Neuronal stem cell (in vitro differentiated cells): ENCODE data around the gene IL1RN. TPM values are rescaled to one million over a fixed set of nuclear protein-coding genes. Genes with fewer than 3 reads are reported as not detected.

Experiments
- DNase-seq: peaks from one replicate; pipeline ENCODE4 v3.0.0-alpha.2; 2013; ENCODE audit warnings: low spot score
- H2AFZ ChIP-seq: one replicate; pipeline ENCODE4 v1.6.1; 2013; ENCODE audit warnings: mild to moderate bottlenecking, low read length, inconsistent platforms
- H2AK5ac ChIP-seq: 2 replicates; pipeline ENCODE4 v1.6.1; 2013; ENCODE audit warnings: low read depth, mild to moderate bottlenecking, inconsistent platforms, low read length, moderate library complexity, mixed read lengths
- H2BK120ac ChIP-seq: 2 replicates; pipeline ENCODE4 v1.6.1; 2013; ENCODE audit warnings: low read depth, mild to moderate bottlenecking, inconsistent platforms, low read length, moderate library complexity, mixed read lengths
- H2BK12ac ChIP-seq: one replicate; pipeline ENCODE4 v1.6.1; 2013; ENCODE audit warnings: low read length, inconsistent platforms
- H2BK15ac ChIP-seq: 2 replicates; pipeline ENCODE4 v1.6.1; 2013; ENCODE audit warnings: mild to moderate bottlenecking, low read length, inconsistent platforms, mixed read lengths
- H2BK5ac ChIP-seq: one replicate; pipeline ENCODE4 v1.6.1; 2013; ENCODE audit warnings: inconsistent platforms, mild to moderate bottlenecking, low read length, moderate library complexity
- H3K14ac ChIP-seq: one replicate; pipeline ENCODE4 v1.6.1; 2013; ENCODE audit warnings: low read length, inconsistent platforms
- H3K18ac ChIP-seq: 2 replicates; pipeline ENCODE4 v1.6.1; 2013; ENCODE audit warnings: low read length, inconsistent platforms
- H3K23ac ChIP-seq: 2 replicates; pipeline ENCODE4 v1.6.1; 2013; ENCODE audit warnings: low read depth, mild to moderate bottlenecking, mixed read lengths, low read length, inconsistent platforms; ENCODE audit not compliant: poor library complexity
- H3K27ac ChIP-seq: replicated peaks from 3 replicates; pipeline ENCODE4 v1.5.1; 2013; ENCODE audit warnings: low read length, inconsistent platforms
- H3K27me3 ChIP-seq, 3 experiments: 2 replicates each; pipeline ENCODE4 v1.6.1; 2013; ENCODE audit warnings: low read length in 3 of 3, mild to moderate bottlenecking in 2 of 3, inconsistent platforms in 1 of 3, low read depth in 1 of 3, mixed read lengths in 1 of 3, moderate library complexity in 1 of 3; ENCODE audit not compliant: control insufficient read depth in 3 of 3, insufficient read depth in 3 of 3
- H3K36me3 ChIP-seq, 2 donors: replicated peaks in 1 of 2; 2 replicates each; pipeline ENCODE4 v1.6.1; 2013; ENCODE audit warnings: low read length in 2 of 2; ENCODE audit not compliant: control insufficient read depth in 2 of 2, insufficient read depth in 2 of 2
- H3K4ac ChIP-seq: 2 replicates; pipeline ENCODE4 v1.6.1; 2013; ENCODE audit warnings: inconsistent platforms, mild to moderate bottlenecking, low read length, moderate library complexity
- H3K4me1 ChIP-seq, 2 donors: 1 replicate in 1 of 2; 2 replicates in 1 of 2; pipeline ENCODE4 v1.6.1; 2013; ENCODE audit warnings: low read length in 2 of 2, low read depth in 1 of 2; ENCODE audit not compliant: control insufficient read depth in 2 of 2, insufficient read depth in 1 of 2
- H3K4me2 ChIP-seq: one replicate; pipeline ENCODE4 v1.6.1; 2013; ENCODE audit warnings: mild to moderate bottlenecking, low read length, inconsistent platforms; ENCODE audit not compliant: insufficient read depth, poor library complexity, severe bottlenecking
- H3K4me3 ChIP-seq, 2 donors: 2 replicates each; pipeline ENCODE4 v1.5.1; 2013; ENCODE audit warnings: low read length in 2 of 2, mild to moderate bottlenecking in 2 of 2, inconsistent platforms in 1 of 2, moderate library complexity in 1 of 2
- H3K79me1 ChIP-seq: one replicate; pipeline ENCODE4 v1.6.1; 2013; ENCODE audit warnings: low read depth, mild to moderate bottlenecking, inconsistent platforms, low read length, moderate library complexity
- H3K9ac ChIP-seq: one replicate; pipeline ENCODE4 v1.6.1; 2013; ENCODE audit warnings: mild to moderate bottlenecking, low read depth, low read length, inconsistent platforms; ENCODE audit not compliant: poor library complexity
- H3K9me3 ChIP-seq, 2 donors: replicated peaks in 1 of 2; 2 replicates each; pipeline versions ENCODE3 to v1.6.1; 2013; ENCODE audit warnings: low read length in 2 of 2, mild to moderate bottlenecking in 2 of 2, inconsistent platforms in 1 of 2, low read depth in 1 of 2, mixed read lengths in 1 of 2, moderate library complexity in 1 of 2; ENCODE audit not compliant: control insufficient read depth in 2 of 2, insufficient read depth in 1 of 2
- H4K8ac ChIP-seq: one replicate; pipeline ENCODE4 v1.6.1; 2013; ENCODE audit warnings: low read depth, mild to moderate bottlenecking, inconsistent platforms, low read length, moderate library complexity
- H4K91ac ChIP-seq: one replicate; pipeline ENCODE4 v1.6.1; 2013; ENCODE audit warnings: low read length, low read depth, mild to moderate bottlenecking, inconsistent platforms; ENCODE audit not compliant: poor library complexity
- WGBS, 2 donors: extraction: QIAGEN DNeasy Blood & Tissue Kit; methylation state at CpG; one replicate each; pipeline ENCODE4 v1.1.7; 2013; ENCODE audit warnings: missing lambda C conversion rate in 2 of 2, mixed read lengths in 1 of 2; ENCODE audit not compliant: insufficient read length in 2 of 2, insufficient replicate concordance in 1 of 2; ENCODE audit errors: extremely low coverage in 2 of 2; 5-methylcytosine and 5-hydroxymethylcytosine counted together
- polyA plus RNA-seq, 2 experiments: library from polyadenylated mRNA; stranded (reverse); fragments of 200-250 nt; gene quantifications; one replicate each; pipeline ENCODE4 v1.2.3, GENCODE V29; 2013

The IL1RN gene, protein sequence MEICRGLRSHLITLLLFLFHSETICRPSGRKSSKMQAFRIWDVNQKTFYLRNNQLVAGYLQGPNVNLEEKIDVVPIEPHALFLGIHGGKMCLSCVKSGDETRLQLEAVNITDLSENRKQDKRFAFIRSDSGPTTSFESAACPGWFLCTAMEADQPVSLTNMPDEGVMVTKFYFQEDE
- polyA plus RNA-seq (2013, experiment 1 of 2) = not detected
- not detected for polyA plus RNA-seq (2013, experiment 2 of 2)

DNA sequence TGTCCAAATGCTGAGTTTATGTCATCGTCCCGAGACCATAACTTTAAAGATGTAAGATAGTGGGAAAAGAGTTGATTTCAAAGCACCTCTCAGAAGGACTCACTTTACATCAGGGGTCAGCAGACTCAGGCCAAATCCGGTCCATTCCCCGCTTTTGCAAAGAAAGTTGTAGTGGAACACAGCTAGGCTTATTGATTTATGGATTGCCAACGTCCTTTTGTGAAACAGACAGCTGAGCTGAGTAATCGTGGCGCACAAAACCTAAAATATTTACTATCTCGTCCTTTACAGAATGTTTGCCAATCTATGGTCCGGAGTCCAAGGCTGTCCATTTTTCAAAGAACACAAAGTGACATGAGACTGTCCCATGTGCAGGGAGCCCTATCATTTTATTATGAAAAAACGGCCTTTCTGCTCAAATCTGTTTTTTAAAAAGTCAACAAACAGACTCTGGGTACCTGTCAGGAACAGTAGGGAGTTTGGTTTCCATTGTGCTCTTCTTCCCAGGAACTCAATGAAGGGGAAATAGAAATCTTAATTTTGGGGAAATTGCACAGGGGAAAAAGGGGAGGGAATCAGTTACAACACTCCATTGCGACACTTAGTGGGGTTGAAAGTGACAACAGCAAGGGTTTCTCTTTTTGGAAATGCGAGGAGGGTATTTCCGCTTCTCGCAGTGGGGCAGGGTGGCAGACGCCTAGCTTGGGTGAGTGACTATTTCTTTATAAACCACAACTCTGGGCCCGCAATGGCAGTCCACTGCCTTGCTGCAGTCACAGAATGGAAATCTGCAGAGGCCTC is at the start of gene IL1RN:
Gene IL1RN (plus strand): TSS at position 754 of the 801 bp plus-strand sequence. CDS start 27 bp downstream, at position 781.
- H3K4me1 ChIP-seq = no peaks in the 10 kb centered on the region
- no peak within 1 kb of the TSS for H4K91ac ChIP-seq
- no peak within 1 kb of the TSS for H3K27ac ChIP-seq
- no peaks in the 10 kb centered on the region for H3K36me3 ChIP-seq
- H3K9ac ChIP-seq = no peak within 1 kb of the TSS
- H3K23ac ChIP-seq = no peak within 1 kb of the TSS
- H2AK5ac ChIP-seq = no peak within 1 kb of the TSS
- no peak within 1 kb of the TSS for H3K4ac ChIP-seq
- H4K8ac ChIP-seq = no peak within 1 kb of the TSS
- peaks cover 0 to 34% (median 2%) of the 10 kb centered on the region in 3 experiments for H3K27me3 ChIP-seq
- H3K79me1 ChIP-seq = no peaks in the 10 kb centered on the region
- DNase-seq = no peak
- no peak within 1 kb of the TSS for H3K4me3 ChIP-seq
- H2BK15ac ChIP-seq = no peak within 1 kb of the TSS
- no peak within 1 kb of the TSS for H2BK120ac ChIP-seq
- no peak within 1 kb of the TSS for H3K4me2 ChIP-seq
- H2AFZ ChIP-seq = no peak within 1 kb of the TSS
- H3K9me3 ChIP-seq = no peaks in the 10 kb centered on the region
- H3K14ac ChIP-seq = no peak within 1 kb of the TSS
- no peak within 1 kb of the TSS for H2BK12ac ChIP-seq
- no peak within 1 kb of the TSS for H3K18ac ChIP-seq
- WGBS, 2 donors = no CpG with 5 or more reads among the region's 16 CpGs
- H2BK5ac ChIP-seq = no peak within 1 kb of the TSS

DNA sequence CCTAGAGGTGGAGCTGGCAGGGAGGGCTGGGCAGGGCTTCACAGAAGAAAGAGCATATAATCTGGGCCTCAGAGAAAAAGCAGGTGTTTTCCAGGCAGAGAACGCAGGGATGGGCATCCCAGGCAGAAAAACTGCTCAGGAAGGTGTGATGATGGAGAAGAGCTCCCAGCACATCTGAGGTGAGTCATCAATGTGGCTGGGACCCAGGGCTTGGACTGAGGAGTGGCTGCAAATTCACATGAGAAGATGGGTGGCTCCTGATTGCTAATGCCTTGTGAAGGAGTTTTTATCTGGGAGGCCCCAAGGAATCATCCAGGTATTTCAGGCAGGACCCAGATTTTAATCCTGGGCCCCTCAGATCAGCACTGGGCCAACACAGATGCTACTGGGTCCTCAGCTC is 49.5 kb upstream of the IL1RN start:
- H2BK120ac ChIP-seq = no peak overlapping the region
- no peak overlapping the region for H3K14ac ChIP-seq
- no peak overlapping the region for H3K27ac ChIP-seq
- no peak overlapping the region for H2BK15ac ChIP-seq
- H3K9me3 ChIP-seq = no peaks in the 10 kb centered on the region
- H4K91ac ChIP-seq = no peak overlapping the region
- no peaks in the 10 kb centered on the region for H3K79me1 ChIP-seq
- H3K4me1 ChIP-seq = peaks cover 0 to 3% of the 10 kb centered on the region in 2 donors
- H3K27me3 ChIP-seq = peaks cover 0 to 25% (median 0%) of the 10 kb centered on the region in 3 experiments
- no peak for DNase-seq
- H2AK5ac ChIP-seq = no peak overlapping the region
- H2AFZ ChIP-seq = no peak overlapping the region
- H4K8ac ChIP-seq = no peak overlapping the region
- no peak overlapping the region for H2BK5ac ChIP-seq
- H3K23ac ChIP-seq = no peak overlapping the region
- no peak overlapping the region for H3K9ac ChIP-seq
- no peaks in the 10 kb centered on the region for H3K36me3 ChIP-seq
- H3K18ac ChIP-seq = no peak overlapping the region
- H2BK12ac ChIP-seq = no peak overlapping the region
- WGBS, 2 donors = no CpG with 5 or more reads among the region's 1 CpG
- H3K4me3 ChIP-seq = no peak overlapping the region
- H3K4me2 ChIP-seq = no peak overlapping the region
- no peak overlapping the region for H3K4ac ChIP-seq

DNA sequence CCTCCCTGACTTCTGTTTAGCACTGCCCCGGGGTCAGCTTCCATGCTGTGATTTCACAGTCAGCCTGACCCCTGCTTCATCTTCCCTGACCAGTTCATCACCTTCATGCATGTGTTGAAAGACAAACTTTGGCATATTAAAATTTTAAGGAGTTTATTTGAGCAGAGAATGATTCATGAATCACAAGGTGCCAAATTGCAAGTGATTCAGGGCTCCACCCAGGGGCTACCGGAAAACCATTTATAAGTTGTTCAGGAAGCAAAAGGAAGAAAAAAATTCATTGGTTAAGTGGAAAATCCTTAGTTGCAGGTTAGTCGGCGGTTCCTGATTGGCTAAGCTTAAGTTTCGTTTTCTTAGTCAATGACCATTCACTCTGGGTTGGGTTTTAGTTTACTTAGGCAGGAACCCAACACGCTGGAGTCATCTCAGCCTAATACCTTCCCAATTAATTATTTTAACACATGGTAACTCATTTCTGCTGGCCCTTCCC is 49.0 kb upstream of the IL1RN start:
- Histone ChIP-seq H2AFZ (no peak overlapping the region), H3K4me1 (peaks cover 0 to 3% of the 10 kb centered on the region in 2 donors), H3K9me3 (no peaks in the 10 kb centered on the region), H3K36me3 (no peaks in the 10 kb centered on the region), H3K4me3 (no peak overlapping the region), H3K9ac (no peak overlapping the region), H3K18ac (no peak overlapping the region), H4K91ac (no peak overlapping the region), H3K4me2 (no peak overlapping the region), H4K8ac (no peak overlapping the region), H3K27me3 (peaks cover 0 to 25% (median 0%) of the 10 kb centered on the region in 3 experiments), H2BK120ac (no peak overlapping the region), H3K23ac (no peak overlapping the region), H3K79me1 (no peaks in the 10 kb centered on the region), H3K14ac (no peak overlapping the region), H2AK5ac (no peak overlapping the region), H2BK12ac (no peak overlapping the region), H3K27ac (no peak overlapping the region), H2BK15ac (no peak overlapping the region), H3K4ac (no peak overlapping the region), H2BK5ac (no peak overlapping the region)
- WGBS, 2 donors = no CpG with 5 or more reads among the region's 6 CpGs
- no peak for DNase-seq

DNA sequence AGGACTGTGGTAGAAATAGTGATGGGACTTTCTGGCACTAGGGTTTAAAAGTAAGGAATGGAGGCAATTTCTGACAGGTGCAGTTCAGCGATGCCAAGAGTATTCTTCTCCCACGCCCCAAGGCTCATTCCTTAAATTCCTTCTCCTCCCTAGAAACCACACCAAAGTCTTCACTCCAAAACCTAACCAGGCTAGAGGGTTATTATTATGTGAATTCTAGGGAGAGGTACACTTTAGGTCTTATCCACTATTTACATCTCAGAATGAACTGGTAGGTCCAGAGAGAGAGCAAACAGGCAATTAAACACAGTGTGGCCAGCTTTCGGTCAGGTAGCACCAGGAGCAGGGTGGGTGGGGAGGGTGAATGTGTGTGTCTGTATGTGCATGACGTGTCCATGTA is 48.3 kb upstream of the IL1RN start:
- Histone ChIP-seq H4K91ac (no peak overlapping the region), H3K27ac (no peak overlapping the region), H2AFZ (no peak overlapping the region), H4K8ac (no peak overlapping the region), H3K4me3 (no peak overlapping the region), H3K4me2 (no peak overlapping the region), H3K36me3 (no peaks in the 10 kb centered on the region), H3K9ac (no peak overlapping the region), H3K79me1 (no peaks in the 10 kb centered on the region), H2AK5ac (no peak overlapping the region), H3K9me3 (no peaks in the 10 kb centered on the region), H3K23ac (no peak overlapping the region), H3K14ac (no peak overlapping the region), H2BK5ac (no peak overlapping the region), H2BK15ac (no peak overlapping the region), H2BK12ac (no peak overlapping the region), H2BK120ac (no peak overlapping the region), H3K4ac (no peak overlapping the region), H3K4me1 (peaks cover 0 to 3% of the 10 kb centered on the region in 2 donors), H3K27me3 (peaks cover 0 to 25% (median 0%) of the 10 kb centered on the region in 3 experiments), H3K18ac (no peak overlapping the region)
- DNase-seq = no peak
- no CpG with 5 or more reads among the region's 4 CpGs for WGBS, 2 donors
